ENCODE measurements around the gene UBQLN1. TPM values are rescaled to one million over a fixed set of nuclear protein-coding genes. Genes with fewer than 3 reads are reported as not detected.
"Not testable (repeated sequence)": the region's sequence is repeated elsewhere in the genome, so short reads cannot be mapped to it uniquely, and the experiment has no call there.

The UBQLN1 gene
- total RNA-seq: 76.1 and 84.2 TPM in 2 replicates
- polyA plus RNA-seq (2012): 43.3 TPM

GRCh38 chr9:83707768-83708514, at the start of gene UBQLN1:
UBQLN1 (minus strand) TSS chr9:83707958; CDS start chr9:83707679, 279 bp downstream.
- peak; percentile 93 for DNase-seq (ENCODE audit: low read depth)

- no peak for DNase-seq (ENCODE audit: low read depth)
Measured at GRCh38 chr9:83754383-83754977, 46.7 kb upstream of the UBQLN1 start.

- DNase-seq (ENCODE audit: low read depth): no peak
Measured at GRCh38 chr9:83749706-83750105, 41.9 kb upstream of the UBQLN1 start.

GRCh38 chr9:83744206-83744605, 36.4 kb upstream of the UBQLN1 start:
- no peak for DNase-seq (ENCODE audit: low read depth)

GRCh38 chr9:83733739-83734138, 26.0 kb upstream of the UBQLN1 start:
- DNase-seq (ENCODE audit: low read depth): no peak

- not testable (repeated sequence) for DNase-seq (ENCODE audit: low read depth)
Measured at GRCh38 chr9:83728591-83729368, 21.0 kb upstream of the UBQLN1 start.

- DNase-seq (ENCODE audit: low read depth): no peak
Measured at GRCh38 chr9:83724436-83724835, 16.7 kb upstream of the UBQLN1 start.

GRCh38 chr9:83722726-83723495, 15.2 kb upstream of the UBQLN1 start:
- DNase-seq (ENCODE audit: low read depth): no peak

- no peak for DNase-seq (ENCODE audit: low read depth)
Measured at GRCh38 chr9:83721509-83721908, 13.8 kb upstream of the UBQLN1 start.

- no peak for DNase-seq (ENCODE audit: low read depth)
Measured at GRCh38 chr9:83715794-83716193, 8.0 kb upstream of the UBQLN1 start.

- DNase-seq (ENCODE audit: low read depth): no peak
Measured at GRCh38 chr9:83715221-83715620, 7.5 kb upstream of the UBQLN1 start.

- peak; percentile 3 for DNase-seq (ENCODE audit: low read depth)
Measured at GRCh38 chr9:83714329-83714728, 6.6 kb upstream of the UBQLN1 start.

GRCh38 chr9:83708515-83709158, 879 bp upstream of the UBQLN1 start:
- DNase-seq (ENCODE audit: low read depth): peak; percentile 63

GRCh38 chr9:83707518-83707767, 315 bp downstream of the UBQLN1 start:
- no peak for DNase-seq (ENCODE audit: low read depth)

- DNase-seq (ENCODE audit: low read depth): peak; percentile 73
Measured at GRCh38 chr9:83706676-83707517, 861 bp downstream of the UBQLN1 start.

GRCh38 chr9:83705219-83705651, 2.5 kb downstream of the UBQLN1 start:
- DNase-seq (ENCODE audit: low read depth): not testable (repeated sequence)

GRCh38 chr9:83701769-83702168, 6.0 kb downstream of the UBQLN1 start:
- peak; percentile 24 for DNase-seq (ENCODE audit: low read depth)

- no peak for DNase-seq (ENCODE audit: low read depth)
Measured at GRCh38 chr9:83701286-83701685, 6.5 kb downstream of the UBQLN1 start.

GRCh38 chr9:83699615-83700014, 8.1 kb downstream of the UBQLN1 start:
- DNase-seq (ENCODE audit: low read depth): no peak

GRCh38 chr9:83698976-83699585, 8.7 kb downstream of the UBQLN1 start:
- no peak for DNase-seq (ENCODE audit: low read depth)
